Heart right ventricle (tissue), 16 donors: ENCODE measurements around the gene RASL10B. TPM values are rescaled to one million over a fixed set of nuclear protein-coding genes. Genes with fewer than 3 reads are reported as not detected.

Experiments used
- ATAC-seq, 8 donors: fragments of 200-7000 bp; cut with Tn5 transposase; one replicate each; pipeline ENCODE4 v1.9.1; 2020; ENCODE audit warnings: mild to moderate bottlenecking in 8 of 8, moderate library complexity in 8 of 8, moderate number of reproducible peaks in 1 of 8
- DNase-seq, 2 donors: peaks; one replicate each; pipeline ENCODE4 v3.0.0-alpha.2; 2020
- H3K27ac ChIP-seq, 10 donors: fragments of 200-600 bp; sonication (generic) in 2 of 10; one replicate each; pipeline versions ENCODE4 v1.5.0 to v1.8.0; 2020 to 2022; ENCODE audit warnings: mild to moderate bottlenecking in 3 of 10
- H3K27me3 ChIP-seq, 7 donors: fragments of 200-600 bp; one replicate each; pipeline ENCODE4 v1.8.0; 2021 to 2022; ENCODE audit warnings: mild to moderate bottlenecking in 2 of 7
- H3K36me3 ChIP-seq, 9 donors: fragments of 200-600 bp; sonication (generic) in 1 of 9; one replicate each; pipeline versions ENCODE4 v1.5.0 to v1.8.0; 2020 to 2022; ENCODE audit warnings: mild to moderate bottlenecking in 2 of 9
- H3K4me1 ChIP-seq, 9 donors: fragments of 200-600 bp; sonication (generic) in 1 of 9; one replicate each; pipeline versions ENCODE4 v1.5.0 to v1.8.0; 2020 to 2022; ENCODE audit warnings: mild to moderate bottlenecking in 4 of 9
- H3K4me3 ChIP-seq, 10 donors: fragments of 200-600 bp; sonication (generic) in 2 of 10; one replicate each; pipeline versions ENCODE4 v1.5.0 to v1.8.0; 2020 to 2022; ENCODE audit warnings: mild to moderate bottlenecking in 7 of 10, moderate library complexity in 2 of 10
- H3K9me3 ChIP-seq, 11 donors: fragments of 200-600 bp in 10 of 11; sonication (generic) in 2 of 11; one replicate each; pipeline versions ENCODE4 v1.5.0 to v1.8.0; 2013 to 2022; ENCODE audit warnings: mild to moderate bottlenecking in 2 of 11, control low read depth in 1 of 11, moderate library complexity in 1 of 11
- WGBS, 2 donors: extraction: QIAGEN DNeasy Blood & Tissue Kit; methylation state at CpG; one replicate each; pipeline ENCODE4 v1.1.7; 2013; ENCODE audit warnings: inconsistent platforms in 1 of 2; 5-methylcytosine and 5-hydroxymethylcytosine counted together
- intact Hi-C, 10 donors: fragments of 100-400 bp; cut with DNase I; formaldehyde crosslinking; loops; one replicate each; pipeline versions ENCODE4 v1.11.1 to v1.14.2; 2022
- long read RNA-seq, 3 donors: library from polyadenylated mRNA; unstranded; transcript quantifications; one replicate each; pipeline ENCODE4 v2.0.0, GENCODE V29; 2020 to 2021
- polyA plus RNA-seq, 2 donors: library from polyadenylated mRNA; stranded (reverse); fragments of 200-250 nt; gene quantifications; one replicate each; pipeline ENCODE4 v1.2.3, GENCODE V29; 2013
- total RNA-seq, 10 donors: library from RNA; stranded (reverse); fragmentation: NEBNext Ultra II Directional in 3 of 10; extraction: Animal tissue kit (Norgen Biotek cat#: 25700) in 3 of 10; gene quantifications; one replicate each; pipeline versions ENCODE4 v1.2.1 to v1.2.4, GENCODE V29; 2021 to 2023
- TF ChIP-seq, protein P1 (sequence below), 9 donors: fragments of 200-600 bp; sonication (generic) in 2 of 9; IDR thresholded peaks; one replicate each; pipeline versions ENCODE4 v1.5.0 to v1.8.0; 2021 to 2022; ENCODE audit warnings: antibody characterized with exemption in 9 of 9, mild to moderate bottlenecking in 5 of 9, moderate library complexity in 1 of 9
- donor health status: Arrhythmogenic right ventricular cardiomyopathy.
- donor health status: ischemic (EF 13 %, LVEDD 7.1; RV severe dilation, severe dysfunction).
- donor health status: healthy with polysubstance abuse.
- donor health status: DM: no; HTN: yes; CAD: no.
- donor health status: DM: no; HTN: no; CAD: no.
- donor health status: ischemic (EF 25% LVEDD 6.9; RV normal size, moderate dysfunction).
- donor health status: ischemic (EF 25% LVEDD 5.7; RV mildly dilated, moderate dysfunction).
- donor health status: healthy.
- donor health status: DM: yes; HTN: yes; CAD: no.
- donor health status: Ischemic cardiomyopathy.
- donor health status: ischemic (EF 35%, LVEDD 5.7; RV mildly dilated, moderate dysfunction).
- donor health status: nonischemic (EF 11% LVEDD 7.7; RV severe dilation, severe dysfunction).
- donor health status: DM: yes; HTN: yes; CAD: no.
- donor health status: PGD.
- donor health status: ischemic (EF 29% LVEDD 5.4; RV normal size, mild dysfunction).
- donor health status: nonischemic (EF 23%, LVEDD 6.1; RV moderate dilation, normal function).

Gene RASL10B, protein sequence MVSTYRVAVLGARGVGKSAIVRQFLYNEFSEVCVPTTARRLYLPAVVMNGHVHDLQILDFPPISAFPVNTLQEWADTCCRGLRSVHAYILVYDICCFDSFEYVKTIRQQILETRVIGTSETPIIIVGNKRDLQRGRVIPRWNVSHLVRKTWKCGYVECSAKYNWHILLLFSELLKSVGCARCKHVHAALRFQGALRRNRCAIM
- total RNA-seq (10 to 100 TPM in 9 of 10 donors, 1 to 10 TPM in 1; 9.0 to 26.2 (median 11.9) TPM), polyA plus RNA-seq (1 to 10 TPM; 3.9 to 6.9 TPM)
- long read RNA-seq, donor 1, transcript RASL10B-201 (4 exons, 3,205 nt), result major isoform, 13 of 26 reads
- long read RNA-seq, donor 1, partial matches to known transcripts, result 3 of 26 reads
- long read RNA-seq, donor 1, other reads (novel, unspliced or antisense), result 10 of 26 reads
- long read RNA-seq, donor 2, transcript RASL10B-201 (4 exons, 3,205 nt), result major isoform, 33 of 40 reads
- long read RNA-seq, donor 2, partial matches to known transcripts, result 6 of 40 reads
- long read RNA-seq, donor 2, other reads (novel, unspliced or antisense), result 1 of 40 reads
- long read RNA-seq, donor 3, partial matches to known transcripts, result 26 of 26 reads
- long read RNA-seq, donor 3, other reads (novel, unspliced or antisense), result 0 of 26 reads

DNA sequence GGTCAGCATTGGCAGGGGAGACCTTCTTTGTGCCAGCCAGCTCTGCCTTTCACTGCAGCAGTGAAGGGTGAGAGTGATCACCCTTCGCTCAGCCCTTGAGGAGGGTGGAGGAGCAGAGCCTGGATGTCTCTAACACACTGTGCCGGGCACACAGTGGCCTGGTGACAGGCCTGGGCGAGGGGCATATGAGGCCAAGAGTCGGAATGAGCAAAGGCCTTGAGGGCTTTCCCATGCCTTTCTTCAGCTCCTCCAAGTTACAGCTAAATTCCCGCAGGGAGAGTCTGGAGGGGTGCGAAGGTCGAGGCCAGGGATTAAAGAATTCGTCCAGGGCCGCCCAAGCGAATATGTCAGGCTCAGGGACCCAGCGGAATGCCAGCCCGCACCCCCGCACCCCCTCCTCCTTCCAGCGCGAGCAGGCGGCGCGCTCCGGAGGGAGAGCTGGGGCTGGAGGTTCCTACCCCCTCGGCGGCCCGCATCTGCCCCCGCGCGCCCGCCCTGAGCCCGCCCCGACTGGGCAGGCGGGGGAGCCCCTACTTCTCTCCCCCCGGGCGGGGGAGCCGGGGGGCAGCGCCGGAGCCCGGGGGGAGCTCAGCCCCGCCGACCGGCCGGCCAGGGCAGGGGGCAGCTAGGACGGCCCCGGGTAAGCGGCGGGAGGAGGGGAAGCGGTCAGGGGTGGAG, at the start of gene RASL10B:
RASL10B (plus strand) TSS at position 401 of the 678 bp plus-strand sequence. CDS start 3,546 bp downstream, outside the sequence.
- Histone ChIP-seq H3K4me3 (peak within 1 kb of the TSS; percentile 22 to 77 (median 64)), H3K9me3 (no peaks in the 10 kb centered on the region), H3K4me1 (peaks cover 13 to 33% (median 20%) of the 10 kb centered on the region in 9 donors), H3K36me3 (peaks cover 0 to 17% (median 0%) of the 10 kb centered on the region in 9 donors), H3K27me3 (peaks cover 0 to 15% (median 0%) of the 10 kb centered on the region in 7 donors), H3K27ac (peak within 1 kb of the TSS in 6 of 10 donors; percentile 8 to 59 (median 26))
- DNase-seq, result peak; percentile 48 to 65
- intact Hi-C loops, result loop anchor here in 1 of 10 donors (5.0 kb wide), 1 partner anchor 69 kb away; no protein-coding TSS in a partner anchor
- WGBS, 2 donors, result 4 to 7% methylated on average over 23 to 41 of the region's 44 CpGs
- ATAC-seq, result peak; percentile 78 to 87 (median 85)
- TF ChIP-seq, protein P1, sequence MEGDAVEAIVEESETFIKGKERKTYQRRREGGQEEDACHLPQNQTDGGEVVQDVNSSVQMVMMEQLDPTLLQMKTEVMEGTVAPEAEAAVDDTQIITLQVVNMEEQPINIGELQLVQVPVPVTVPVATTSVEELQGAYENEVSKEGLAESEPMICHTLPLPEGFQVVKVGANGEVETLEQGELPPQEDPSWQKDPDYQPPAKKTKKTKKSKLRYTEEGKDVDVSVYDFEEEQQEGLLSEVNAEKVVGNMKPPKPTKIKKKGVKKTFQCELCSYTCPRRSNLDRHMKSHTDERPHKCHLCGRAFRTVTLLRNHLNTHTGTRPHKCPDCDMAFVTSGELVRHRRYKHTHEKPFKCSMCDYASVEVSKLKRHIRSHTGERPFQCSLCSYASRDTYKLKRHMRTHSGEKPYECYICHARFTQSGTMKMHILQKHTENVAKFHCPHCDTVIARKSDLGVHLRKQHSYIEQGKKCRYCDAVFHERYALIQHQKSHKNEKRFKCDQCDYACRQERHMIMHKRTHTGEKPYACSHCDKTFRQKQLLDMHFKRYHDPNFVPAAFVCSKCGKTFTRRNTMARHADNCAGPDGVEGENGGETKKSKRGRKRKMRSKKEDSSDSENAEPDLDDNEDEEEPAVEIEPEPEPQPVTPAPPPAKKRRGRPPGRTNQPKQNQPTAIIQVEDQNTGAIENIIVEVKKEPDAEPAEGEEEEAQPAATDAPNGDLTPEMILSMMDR (IDR thresholded peaks at IDR 0.05), result no peak

DNA sequence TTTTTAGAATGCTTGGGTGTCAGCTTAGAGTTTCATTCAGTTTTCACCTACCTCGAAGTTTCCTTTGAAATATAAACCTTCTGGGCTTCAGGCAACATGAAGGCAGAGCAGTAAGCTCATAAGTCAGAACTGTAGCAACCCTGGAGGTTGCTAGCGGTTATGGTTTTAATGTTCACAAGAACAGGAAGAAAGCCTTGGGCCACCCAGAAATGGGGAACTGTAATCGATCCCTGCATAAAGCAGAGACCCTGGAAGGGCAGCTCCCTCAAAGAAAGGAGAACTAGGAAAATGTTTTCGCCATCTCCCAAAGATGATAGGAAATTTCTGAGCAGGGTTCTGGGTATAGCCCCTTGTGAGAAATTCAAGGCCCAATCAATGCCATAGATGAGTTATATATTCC, 47.8 kb upstream of the RASL10B start:
- H3K4me1 ChIP-seq, result peaks cover 0 to 8% (median 0%) of the 10 kb centered on the region in 9 donors
- H3K36me3 ChIP-seq, result peaks cover 0 to 98% (median 50%) of the 10 kb centered on the region in 9 donors
- DNase-seq (no peak), ATAC-seq (no peak)
- H3K4me3 ChIP-seq, result no peak overlapping the region
- intact Hi-C loops, result no loop called here
- H3K27ac ChIP-seq, result no peak overlapping the region
- no peaks in the 10 kb centered on the region for H3K27me3 ChIP-seq
- no peaks in the 10 kb centered on the region for H3K9me3 ChIP-seq
- TF ChIP-seq, protein P1 (IDR thresholded peaks at IDR 0.05), result no peak
- WGBS, 2 donors, result 90 to 92% methylated on average over 4 of the region's 4 CpGs

DNA sequence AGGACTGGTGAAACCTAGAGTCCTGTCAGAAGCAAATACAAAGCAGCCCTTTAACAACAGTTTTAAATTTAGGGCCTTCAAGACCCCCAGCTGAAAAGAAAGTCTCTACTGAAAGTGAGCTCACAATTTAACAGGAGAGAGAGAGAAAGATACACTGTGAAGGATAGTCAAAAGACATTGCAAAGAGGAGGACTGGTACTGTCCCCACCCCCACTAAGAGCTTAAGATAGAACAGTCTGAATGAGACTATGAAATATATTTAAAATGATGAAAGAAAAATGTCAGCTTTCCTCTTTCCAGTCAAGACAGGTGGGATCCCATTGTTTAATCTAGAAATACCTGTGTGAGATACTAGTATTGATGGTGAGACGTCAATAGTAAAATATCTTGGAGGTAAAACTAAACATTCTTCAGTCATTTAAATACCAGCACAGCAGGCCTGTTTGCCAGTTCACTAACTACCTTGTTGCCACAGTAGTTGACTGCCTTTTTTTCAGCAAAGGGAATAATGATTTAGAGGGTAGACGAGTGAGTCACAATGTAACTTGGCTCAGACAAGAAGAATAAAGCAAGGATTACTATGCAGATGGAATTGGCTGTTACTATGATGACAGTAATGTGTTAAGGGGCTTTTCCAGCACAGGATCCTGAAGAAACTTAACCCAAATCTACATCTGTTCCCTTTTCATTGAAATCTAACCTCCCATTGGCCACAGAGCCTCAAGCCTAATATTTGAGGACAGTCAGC, 47.2 kb upstream of the RASL10B start:
- no peak for ATAC-seq
- H3K27ac ChIP-seq, result no peak overlapping the region

More for the DNA sequence above, 47.2 kb upstream of the RASL10B start:
- peaks cover 0 to 8% (median 0%) of the 10 kb centered on the region in 9 donors for H3K4me1 ChIP-seq
- DNase-seq, result no peak
- no peaks in the 10 kb centered on the region for H3K9me3 ChIP-seq
- H3K27me3 ChIP-seq, result no peaks in the 10 kb centered on the region
- peaks cover 0 to 100% (median 50%) of the 10 kb centered on the region in 9 donors for H3K36me3 ChIP-seq
- WGBS, 2 donors, result 87 to 94% methylated on average over 2 of the region's 2 CpGs
- intact Hi-C loops, result no loop called here
- TF ChIP-seq, protein P1 (IDR thresholded peaks at IDR 0.05), result no peak
- H3K4me3 ChIP-seq, result no peak overlapping the region
